Activated CD4-positive, alpha-beta T cell treated with anti-CD3 and anti-CD28 coated beads, Interleukin-2, amount 50 U/mL, for 16 hours (primary cell): ENCODE data around the gene DAPK1.
"Not testable (repeated sequence)": the region's sequence is repeated elsewhere in the genome, so short reads cannot be mapped to it uniquely, and the experiment has no call there.

ENCODE experiments used
- DNase-seq: peaks from one replicate; pipeline ENCODE4 v3.0.0-alpha.2; 2020

The DAPK1 gene

GRCh38 chr9:87548159-87548558 is 50.5 kb downstream of the DAPK1 start:
- no peak for DNase-seq

DNA sequence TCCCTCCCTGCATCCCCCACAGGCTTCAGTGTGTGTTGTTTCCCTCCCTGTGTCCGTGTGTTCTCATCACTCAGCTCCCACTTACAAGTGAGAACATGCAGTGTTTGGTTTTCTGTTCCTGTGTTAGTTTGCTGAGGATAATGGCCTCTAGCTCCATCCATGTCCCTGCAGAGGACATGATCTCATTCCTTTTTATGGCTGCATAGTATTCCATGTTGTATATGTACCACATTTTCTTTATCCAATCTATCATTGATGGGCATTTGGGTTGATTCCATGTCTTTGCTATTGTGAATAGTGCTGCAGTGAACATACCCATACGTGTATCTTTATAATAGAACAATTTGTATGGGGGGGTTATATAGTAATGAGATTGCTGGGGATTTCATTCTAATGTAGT is 51.4 kb downstream of the DAPK1 start:
- not testable (repeated sequence) for DNase-seq

DNA sequence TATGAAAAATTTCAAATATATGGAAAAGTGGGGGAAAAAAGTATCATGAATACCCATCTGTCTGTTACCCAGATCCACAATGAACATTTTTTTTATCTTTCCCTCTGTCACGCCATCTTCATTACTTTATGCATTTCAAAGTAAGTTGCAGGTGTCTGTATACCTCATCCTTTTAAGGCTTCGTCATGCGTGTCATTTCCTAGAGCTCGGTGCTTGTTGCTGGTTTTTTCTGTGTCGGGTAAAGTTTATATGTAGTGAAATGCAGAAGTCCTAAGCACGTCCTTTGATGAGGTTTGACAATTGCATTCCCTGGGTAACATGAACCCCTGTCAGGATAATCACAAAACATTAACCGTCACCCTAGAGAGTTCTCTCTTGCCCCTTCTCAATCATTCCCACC is 52.1 kb downstream of the DAPK1 start:
- no peak for DNase-seq

DNA sequence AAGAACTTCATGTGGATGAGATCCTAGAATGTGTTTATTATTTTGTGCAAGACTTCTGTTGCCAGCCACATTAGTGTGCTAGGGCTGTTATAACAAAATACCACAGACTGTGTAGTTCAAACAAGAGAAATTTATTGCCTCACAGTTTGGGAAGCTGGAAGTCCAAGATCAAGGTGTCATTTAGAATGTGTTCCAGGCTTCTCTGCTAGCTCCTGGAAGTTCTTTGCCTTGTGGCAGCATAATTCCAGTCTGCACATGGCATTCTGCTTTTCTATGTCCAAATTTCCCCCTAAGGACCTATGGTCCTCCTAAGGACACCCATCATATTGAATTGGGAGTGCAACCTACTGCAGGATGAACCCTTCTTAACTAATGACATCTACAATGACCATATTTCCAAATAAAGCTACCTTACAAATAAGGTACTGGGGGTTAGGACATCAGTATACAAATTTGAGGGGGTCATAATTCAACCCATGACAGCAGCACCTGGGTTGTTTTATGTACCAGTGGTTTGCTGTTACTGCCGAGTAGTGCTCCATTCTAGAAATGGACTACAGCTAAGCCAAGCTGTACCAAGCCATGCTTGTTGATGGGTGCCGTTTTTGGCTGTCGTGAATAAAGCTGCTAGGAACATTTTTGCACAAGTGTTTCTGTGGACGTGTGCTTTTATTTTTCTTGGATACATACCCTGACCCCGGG is 52.7 kb downstream of the DAPK1 start:
- no peak for DNase-seq

DNA sequence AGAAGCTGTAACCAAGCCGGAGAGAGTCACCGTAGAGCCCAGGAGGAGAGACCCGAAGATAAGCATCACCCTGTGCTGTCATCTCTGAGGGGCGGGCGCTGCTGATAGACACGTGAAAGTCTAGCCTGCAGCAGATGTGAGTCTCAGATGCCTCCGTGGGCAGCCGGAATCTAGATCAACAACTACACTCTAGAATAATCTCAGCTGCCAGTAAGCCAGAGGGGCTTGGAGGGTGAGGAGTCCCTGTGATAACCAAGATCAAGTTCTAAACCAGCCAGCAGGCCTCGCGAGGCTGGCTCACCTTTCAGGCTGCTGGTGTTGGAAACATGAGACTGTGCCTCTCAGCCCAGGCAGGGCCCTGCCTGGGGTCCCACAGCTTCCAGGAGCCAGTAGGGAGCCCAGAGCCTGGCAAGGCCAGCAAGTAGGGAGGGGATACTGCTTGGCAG is 54.1 kb downstream of the DAPK1 start:
- no peak for DNase-seq

- no peak for DNase-seq
Observed at GRCh38 chr9:87554171-87554910, 56.7 kb downstream of the DAPK1 start.

GRCh38 chr9:87554976-87555375 is 57.3 kb downstream of the DAPK1 start:
- DNase-seq: no peak

GRCh38 chr9:87556039-87556438 is 58.4 kb downstream of the DAPK1 start:
- DNase-seq: no peak

DNA sequence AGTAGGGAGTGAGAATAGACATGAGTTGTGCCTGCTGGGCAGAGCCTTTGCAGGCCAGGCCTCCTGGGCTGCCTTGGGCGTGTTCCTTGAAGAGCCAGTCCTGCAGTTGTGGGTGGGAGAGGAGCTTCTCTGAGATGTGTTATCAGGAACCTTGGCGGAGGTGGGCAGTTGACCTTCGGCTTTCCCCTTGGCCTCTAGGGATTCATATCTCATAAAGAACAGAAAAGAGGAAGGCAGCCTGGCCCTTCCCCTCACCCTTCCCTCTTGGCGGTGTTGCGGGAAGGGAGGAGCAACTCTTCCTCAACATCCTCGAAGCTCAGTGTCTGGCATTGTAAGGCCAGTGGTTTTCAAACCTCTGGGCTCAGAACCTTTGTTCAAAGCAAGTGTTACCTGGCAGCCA is 59.2 kb downstream of the DAPK1 start:
- no peak for DNase-seq

DNA sequence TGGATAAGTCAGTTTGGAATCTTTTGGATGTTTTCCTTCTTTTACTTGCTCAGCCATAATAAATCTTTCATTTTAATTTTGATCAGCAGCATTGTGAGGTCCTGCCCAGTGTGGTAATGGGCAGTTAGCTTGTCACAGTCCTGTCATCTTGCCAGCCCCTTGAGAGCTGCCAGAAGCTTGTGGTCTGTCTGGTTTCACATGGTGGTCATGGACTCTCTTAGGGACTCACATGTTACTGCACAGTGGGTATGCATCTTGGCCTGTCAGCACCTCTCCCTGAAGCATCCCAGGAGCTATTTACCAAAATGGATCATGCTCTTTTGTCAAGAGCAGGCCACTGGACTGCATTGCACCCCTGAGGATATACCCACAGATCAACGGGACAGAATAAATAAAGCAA is 60.3 kb downstream of the DAPK1 start:
- DNase-seq: no peak

- no peak for DNase-seq
Observed at GRCh38 chr9:87558606-87559190, 61.0 kb downstream of the DAPK1 start.

GRCh38 chr9:87562062-87562461 is 64.4 kb downstream of the DAPK1 start:
- DNase-seq: no peak

DNA sequence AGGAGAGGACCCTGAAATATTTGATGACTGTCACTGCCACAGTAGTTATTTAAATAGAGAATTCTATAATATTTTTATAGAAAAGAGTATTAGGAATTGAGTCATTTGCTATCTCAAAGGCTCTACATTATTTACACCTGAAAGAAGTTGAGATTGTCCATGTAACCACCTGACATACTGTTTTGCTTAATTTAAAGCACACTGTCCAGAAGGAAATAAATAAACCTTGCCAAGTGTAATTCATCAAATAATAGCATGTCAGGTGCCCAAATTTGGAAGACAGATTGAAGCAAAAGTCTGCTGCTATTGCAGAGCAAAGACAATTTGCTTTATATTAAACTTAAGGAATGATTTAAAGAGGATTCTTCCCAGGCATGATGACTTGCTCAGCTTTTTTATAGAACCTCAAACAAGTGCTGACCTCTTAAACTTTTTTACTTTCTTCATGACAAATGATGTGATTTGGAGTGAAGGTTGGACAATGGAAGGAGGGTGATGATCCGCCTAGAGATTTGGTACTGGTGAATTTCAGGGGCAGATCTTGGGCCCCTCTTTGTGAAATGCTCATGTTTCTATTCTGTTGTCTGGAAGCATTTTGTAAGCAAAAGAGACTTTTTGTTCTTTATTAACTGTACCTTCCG is 65.0 kb downstream of the DAPK1 start:
- no peak for DNase-seq

DNA sequence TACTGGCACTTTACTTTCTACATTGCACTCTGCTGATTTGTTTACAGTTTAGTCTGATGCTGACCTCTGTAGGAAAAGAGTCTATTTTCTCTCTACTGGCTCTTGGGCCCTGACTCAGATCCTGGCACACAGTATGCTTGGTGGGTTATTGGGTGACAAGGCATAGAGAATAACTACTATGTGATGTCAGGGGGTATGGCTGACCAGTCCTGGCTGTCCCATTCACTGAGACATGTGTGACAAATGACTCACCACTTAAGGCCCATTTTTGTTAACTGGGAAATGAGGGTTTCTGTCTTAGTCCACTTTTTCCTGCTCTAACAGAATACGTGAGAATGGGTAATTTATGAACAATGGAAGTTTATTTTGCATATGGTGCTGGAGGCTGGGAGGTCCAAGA is 66.4 kb downstream of the DAPK1 start:
- no peak for DNase-seq

GRCh38 chr9:87564791-87565241 is 67.1 kb downstream of the DAPK1 start:
- no peak for DNase-seq

GRCh38 chr9:87567001-87567400 is 69.3 kb downstream of the DAPK1 start:
- no peak for DNase-seq

DNA sequence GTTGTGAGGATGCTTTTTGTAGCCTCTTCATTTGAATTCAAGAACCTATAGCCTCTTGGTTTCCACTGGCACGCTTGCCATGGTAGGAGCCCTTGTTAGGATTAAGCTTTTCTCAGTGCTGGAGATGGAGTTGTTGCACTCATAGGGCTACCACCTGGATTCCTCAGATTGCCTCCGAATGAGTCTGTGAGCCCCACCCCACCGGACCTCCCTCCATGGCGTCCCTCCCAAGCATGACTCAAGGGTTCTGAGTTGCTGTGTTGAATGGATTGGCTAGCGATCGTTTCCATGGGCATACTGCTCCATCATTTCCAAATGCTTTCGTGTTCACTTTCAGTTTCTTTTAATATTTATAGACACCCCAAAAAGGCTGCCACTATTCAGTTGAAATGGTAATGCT is 69.9 kb downstream of the DAPK1 start:
- DNase-seq: no peak

GRCh38 chr9:87567983-87568382 is 70.3 kb downstream of the DAPK1 start:
- DNase-seq: no peak

GRCh38 chr9:87568401-87568800 is 70.7 kb downstream of the DAPK1 start:
- no peak for DNase-seq

DNA sequence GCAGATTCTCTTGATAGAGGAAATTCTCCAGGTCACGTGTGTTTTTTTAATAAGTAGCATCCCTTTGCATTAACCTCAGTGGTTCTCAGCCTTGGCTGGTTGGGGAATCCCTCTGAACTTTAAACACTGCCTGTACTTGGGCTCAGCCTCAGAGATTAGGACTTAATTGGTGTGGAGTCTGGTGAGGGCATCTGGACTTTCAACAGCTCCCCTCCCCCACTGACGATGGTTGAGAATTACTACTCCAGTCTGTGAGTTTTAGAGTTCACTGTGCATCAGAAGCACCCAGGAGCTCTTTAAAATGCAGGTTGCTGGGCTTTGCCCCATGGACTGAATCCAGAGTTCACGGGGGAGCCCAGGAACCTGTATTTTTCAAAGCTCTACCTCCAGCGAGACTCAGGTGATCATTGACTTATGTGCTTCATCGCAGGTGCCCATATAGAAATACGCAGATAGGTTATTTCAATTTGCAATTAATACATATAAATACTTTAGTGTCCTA is 71.4 kb downstream of the DAPK1 start:
- no peak for DNase-seq

- no peak for DNase-seq
Observed at GRCh38 chr9:87569518-87569917, 71.9 kb downstream of the DAPK1 start.

- no peak for DNase-seq
Observed at GRCh38 chr9:87570000-87570908, 72.6 kb downstream of the DAPK1 start.
